ENCODE results near the gene YJU2.

The YJU2 gene

GRCh38 chr19:4288091-4288777 is 41.4 kb downstream of the YJU2 start:
- Histone ChIP-seq H3K9ac (ENCODE audit: low read depth, low read length) (no peak overlapping the region), H3K4me3 (ENCODE audit: low read length) (no peak overlapping the region), H3K9me3 (ENCODE audit: insufficient read depth, low read depth, low read length) (no peaks in the 10 kb centered on the region), H3K27ac (ENCODE audit: low read depth, low read length) (no peak overlapping the region), H3K36me3 (ENCODE audit: insufficient read depth, low read length) (no peaks in the 10 kb centered on the region), H3K4me1 (ENCODE audit: insufficient read depth, low read length) (peaks cover 2% of the 10 kb centered on the region; the same call in 1 of the 2 replicates), H3K27me3 (ENCODE audit: insufficient read depth, low read length) (no peaks in the 10 kb centered on the region)
- 83% methylated on average over 16 of the region's 16 CpGs for WGBS

GRCh38 chr19:4291184-4291732 is 44.4 kb downstream of the YJU2 start:
- Histone ChIP-seq H3K27me3 (ENCODE audit: insufficient read depth, low read length) (no peaks in the 10 kb centered on the region), H3K4me3 (ENCODE audit: low read length) (no peak overlapping the region), H3K27ac (ENCODE audit: low read depth, low read length) (no peak overlapping the region), H3K36me3 (ENCODE audit: insufficient read depth, low read length) (no peaks in the 10 kb centered on the region), H3K4me1 (ENCODE audit: insufficient read depth, low read length) (no peaks in the 10 kb centered on the region), H3K9me3 (ENCODE audit: insufficient read depth, low read depth, low read length) (no peaks in the 10 kb centered on the region), H3K9ac (ENCODE audit: low read depth, low read length) (no peak overlapping the region)
- WGBS: 86% methylated on average over 8 of the region's 8 CpGs

- no peak overlapping the region for H3K4me3 ChIP-seq (ENCODE audit: low read length)
- H3K27ac ChIP-seq (ENCODE audit: low read depth, low read length): no peak overlapping the region
- no peaks in the 10 kb centered on the region for H3K36me3 ChIP-seq (ENCODE audit: insufficient read depth, low read length)
- H3K9ac ChIP-seq (ENCODE audit: low read depth, low read length): no peak overlapping the region
- no peaks in the 10 kb centered on the region for H3K9me3 ChIP-seq (ENCODE audit: insufficient read depth, low read depth, low read length)
- H3K27me3 ChIP-seq (ENCODE audit: insufficient read depth, low read length): no peaks in the 10 kb centered on the region
- no peaks in the 10 kb centered on the region for H3K4me1 ChIP-seq (ENCODE audit: insufficient read depth, low read length)
- WGBS: 91% methylated on average over 15 of the region's 15 CpGs
Measured at GRCh38 chr19:4292515-4292914, 45.6 kb downstream of the YJU2 start.

- H3K9me3 ChIP-seq (ENCODE audit: insufficient read depth, low read depth, low read length): no peaks in the 10 kb centered on the region
- no peaks in the 10 kb centered on the region for H3K4me1 ChIP-seq (ENCODE audit: insufficient read depth, low read length)
- no peaks in the 10 kb centered on the region for H3K36me3 ChIP-seq (ENCODE audit: insufficient read depth, low read length)
- no peak overlapping the region for H3K4me3 ChIP-seq (ENCODE audit: low read length)
- no peak overlapping the region for H3K9ac ChIP-seq (ENCODE audit: low read depth, low read length)
- WGBS: 63% methylated on average over 8 of the region's 10 CpGs
- no peak overlapping the region for H3K27ac ChIP-seq (ENCODE audit: low read depth, low read length)
- H3K27me3 ChIP-seq (ENCODE audit: insufficient read depth, low read length): no peaks in the 10 kb centered on the region
Measured at GRCh38 chr19:4294389-4294788, 47.5 kb downstream of the YJU2 start.

- H3K27me3 ChIP-seq (ENCODE audit: insufficient read depth, low read length): no peaks in the 10 kb centered on the region
- H3K27ac ChIP-seq (ENCODE audit: low read depth, low read length): no peak overlapping the region
- no peaks in the 10 kb centered on the region for H3K9me3 ChIP-seq (ENCODE audit: insufficient read depth, low read depth, low read length)
- H3K9ac ChIP-seq (ENCODE audit: low read depth, low read length): no peak overlapping the region
- H3K4me3 ChIP-seq (ENCODE audit: low read length): no peak overlapping the region
- no peaks in the 10 kb centered on the region for H3K4me1 ChIP-seq (ENCODE audit: insufficient read depth, low read length)
- 73% methylated on average over 9 of the region's 14 CpGs for WGBS
- H3K36me3 ChIP-seq (ENCODE audit: insufficient read depth, low read length): no peaks in the 10 kb centered on the region
Measured at GRCh38 chr19:4295972-4296771, 49.3 kb downstream of the YJU2 start.

- Histone ChIP-seq H3K9me3 (ENCODE audit: insufficient read depth, low read depth, low read length) (no peaks in the 10 kb centered on the region), H3K9ac (ENCODE audit: low read depth, low read length) (no peak overlapping the region), H3K27me3 (ENCODE audit: insufficient read depth, low read length) (no peaks in the 10 kb centered on the region), H3K4me1 (ENCODE audit: insufficient read depth, low read length) (peaks cover 6% of the 10 kb centered on the region; the same call in 1 of the 2 replicates), H3K4me3 (ENCODE audit: low read length) (no peak overlapping the region), H3K27ac (ENCODE audit: low read depth, low read length) (no peak overlapping the region), H3K36me3 (ENCODE audit: insufficient read depth, low read length) (no peaks in the 10 kb centered on the region)
- 85% methylated on average over 27 of the region's 27 CpGs for WGBS
Measured at GRCh38 chr19:4297901-4298809, 51.3 kb downstream of the YJU2 start.

- Histone ChIP-seq H3K9ac (ENCODE audit: low read depth, low read length) (no peak overlapping the region), H3K9me3 (ENCODE audit: insufficient read depth, low read depth, low read length) (no peaks in the 10 kb centered on the region), H3K4me1 (ENCODE audit: insufficient read depth, low read length) (peaks cover 6% of the 10 kb centered on the region; the same call in 1 of the 2 replicates), H3K4me3 (ENCODE audit: low read length) (no peak overlapping the region), H3K27me3 (ENCODE audit: insufficient read depth, low read length) (no peaks in the 10 kb centered on the region), H3K36me3 (ENCODE audit: insufficient read depth, low read length) (no peaks in the 10 kb centered on the region), H3K27ac (ENCODE audit: low read depth, low read length) (no peak overlapping the region)
- 92% methylated on average over 8 of the region's 8 CpGs for WGBS
Measured at GRCh38 chr19:4298810-4299550, 52.1 kb downstream of the YJU2 start.

GRCh38 chr19:4300589-4300988 is 53.7 kb downstream of the YJU2 start:
- Histone ChIP-seq H3K9ac (ENCODE audit: low read depth, low read length) (no peak overlapping the region), H3K36me3 (ENCODE audit: insufficient read depth, low read length) (no peaks in the 10 kb centered on the region), H3K9me3 (ENCODE audit: insufficient read depth, low read depth, low read length) (no peaks in the 10 kb centered on the region), H3K4me1 (ENCODE audit: insufficient read depth, low read length) (peaks cover 9% of the 10 kb centered on the region), H3K4me3 (ENCODE audit: low read length) (no peak overlapping the region), H3K27ac (ENCODE audit: low read depth, low read length) (no peak overlapping the region), H3K27me3 (ENCODE audit: insufficient read depth, low read length) (no peaks in the 10 kb centered on the region)
- WGBS: 95% methylated on average over 3 of the region's 3 CpGs

- Histone ChIP-seq H3K9ac (ENCODE audit: low read depth, low read length) (no peak overlapping the region), H3K9me3 (ENCODE audit: insufficient read depth, low read depth, low read length) (no peaks in the 10 kb centered on the region), H3K27ac (ENCODE audit: low read depth, low read length) (no peak overlapping the region), H3K36me3 (ENCODE audit: insufficient read depth, low read length) (peaks cover 6% of the 10 kb centered on the region), H3K4me1 (ENCODE audit: insufficient read depth, low read length) (peaks cover 9% of the 10 kb centered on the region), H3K4me3 (ENCODE audit: low read length) (no peak overlapping the region), H3K27me3 (ENCODE audit: insufficient read depth, low read length) (no peaks in the 10 kb centered on the region)
- WGBS: 56% methylated on average over 12 of the region's 13 CpGs
Measured at GRCh38 chr19:4301590-4302242, 54.8 kb downstream of the YJU2 start.

GRCh38 chr19:4302243-4302640 is 55.4 kb downstream of the YJU2 start, which contains the start of gene TMIGD2:
TSS of gene TMIGD2 (minus strand) at chr19:4302389. CDS start at chr19:4302385, 4 bp downstream.
- 80% methylated on average over 8 of the region's 8 CpGs for WGBS
- Histone ChIP-seq H3K36me3 (ENCODE audit: insufficient read depth, low read length) (peaks cover 11% of the 10 kb centered on the region), H3K9me3 (ENCODE audit: insufficient read depth, low read depth, low read length) (no peaks in the 10 kb centered on the region), H3K4me3 (ENCODE audit: low read length) (no peak within 1 kb of the TSS), H3K27me3 (ENCODE audit: insufficient read depth, low read length) (no peaks in the 10 kb centered on the region), H3K9ac (ENCODE audit: low read depth, low read length) (no peak within 1 kb of the TSS), H3K4me1 (ENCODE audit: insufficient read depth, low read length) (peaks cover 9% of the 10 kb centered on the region), H3K27ac (ENCODE audit: low read depth, low read length) (no peak within 1 kb of the TSS)
